Stimulated activated CD8-positive, alpha-beta memory T cell treated with anti-CD3 and anti-CD28 coated beads, Interleukin-15, amount 100 ng/mL, for 1 hour (primary cell): ENCODE results near the gene ARID1B.
"Not testable (repeated sequence)": the region's sequence is repeated elsewhere in the genome, so short reads cannot be mapped to it uniquely, and the experiment has no call there.

ENCODE experiments used
- DNase-seq: peaks from one replicate; pipeline ENCODE4 v3.0.0-alpha.2; 2020; ENCODE audit warnings: low read depth

ARID1B gene

GRCh38 chr6:156942266-156942665 lies 165.1 kb downstream of the ARID1B start:
- DNase-seq: no peak

GRCh38 chr6:156943166-156943565 lies 166.0 kb downstream of the ARID1B start:
- DNase-seq: no peak

- DNase-seq: no peak
Measured at GRCh38 chr6:156943816-156944215, 166.6 kb downstream of the ARID1B start.

- DNase-seq: no peak
Measured at GRCh38 chr6:156944412-156944811, 167.2 kb downstream of the ARID1B start.

- DNase-seq: not testable (repeated sequence)
Measured at GRCh38 chr6:156945789-156946172, 168.6 kb downstream of the ARID1B start.

GRCh38 chr6:156946370-156946936 lies 169.3 kb downstream of the ARID1B start:
- no peak for DNase-seq

- DNase-seq: no peak
Measured at GRCh38 chr6:156948277-156948676, 171.1 kb downstream of the ARID1B start.

- no peak for DNase-seq
Measured at GRCh38 chr6:156948807-156949206, 171.6 kb downstream of the ARID1B start.

GRCh38 chr6:156949376-156949775 lies 172.2 kb downstream of the ARID1B start:
- DNase-seq: no peak

- no peak for DNase-seq
Measured at GRCh38 chr6:156950084-156950483, 172.9 kb downstream of the ARID1B start.

GRCh38 chr6:156950531-156950930 lies 173.4 kb downstream of the ARID1B start:
- no peak for DNase-seq

GRCh38 chr6:156952401-156952800 lies 175.2 kb downstream of the ARID1B start:
- DNase-seq: no peak

GRCh38 chr6:156953127-156953478 lies 175.9 kb downstream of the ARID1B start:
- DNase-seq: no peak

- DNase-seq: no peak
Measured at GRCh38 chr6:156953479-156954146, 176.4 kb downstream of the ARID1B start.

- DNase-seq: no peak
Measured at GRCh38 chr6:156954191-156954590, 177.0 kb downstream of the ARID1B start.

- no peak for DNase-seq
Measured at GRCh38 chr6:156954816-156955215, 177.6 kb downstream of the ARID1B start.

- DNase-seq: no peak
Measured at GRCh38 chr6:156955494-156956183, 178.5 kb downstream of the ARID1B start.

- DNase-seq: no peak
Measured at GRCh38 chr6:156956286-156956685, 179.1 kb downstream of the ARID1B start.

GRCh38 chr6:156957931-156958547 lies 180.9 kb downstream of the ARID1B start:
- DNase-seq: no peak

GRCh38 chr6:156960525-156960924 lies 183.3 kb downstream of the ARID1B start:
- no peak for DNase-seq

GRCh38 chr6:156961282-156961892 lies 184.2 kb downstream of the ARID1B start:
- DNase-seq: no peak
